Measurements from ENCODE around the gene CHD5.

GRCh38 chr1:6197746-6198427 lies 17.8 kb upstream of the CHD5 start:
- TF ChIP-seq CTCF (IDR thresholded peaks at IDR 0.05) (no peak), POLR2A (IDR thresholded peaks at IDR 0.05) (no peak)
